Non-pigmented ciliary epithelial cell (primary cell): ENCODE results near the gene DSC2.
"Not testable (repeated sequence)": the region's sequence is repeated elsewhere in the genome, so short reads cannot be mapped to it uniquely, and the experiment has no call there.

Experiments used
- DNase-seq: peaks from one replicate; pipeline ENCODE4 v3.0.0-alpha.2; 2010; ENCODE audit warnings: low read depth

DSC2 gene

DNA sequence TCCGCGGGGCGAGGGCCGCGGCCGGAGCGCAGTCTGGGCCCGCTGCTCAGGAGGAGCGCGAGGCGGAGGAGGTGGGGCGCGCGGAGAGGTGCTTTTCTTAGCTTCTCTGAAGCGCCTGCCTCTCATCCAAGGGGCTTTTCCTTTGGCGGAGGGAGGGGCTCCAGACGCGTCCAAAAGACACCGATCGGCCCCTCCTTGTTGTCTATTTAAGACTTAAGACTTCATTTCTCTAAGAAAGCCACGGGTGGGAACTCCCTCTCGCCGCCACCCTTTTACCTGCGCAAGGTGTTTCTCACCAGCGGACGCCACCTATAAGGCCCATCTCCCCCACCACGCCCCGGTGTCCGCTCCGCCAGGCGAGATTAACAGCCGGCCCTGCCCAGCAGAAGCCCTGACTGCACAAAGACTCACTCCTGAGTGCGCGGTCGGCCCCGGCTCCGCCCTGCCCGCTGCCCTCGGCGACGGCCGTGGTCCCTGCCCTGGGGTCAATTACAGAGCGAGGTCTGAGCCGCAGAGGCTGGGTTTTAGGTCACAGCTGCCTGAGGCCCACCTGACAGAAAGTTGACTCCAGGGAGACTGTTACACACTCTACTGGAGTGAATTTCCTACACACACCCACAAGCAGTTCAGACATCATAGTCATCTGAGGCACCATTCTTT is at the start of gene DSC2:
Gene DSC2, minus strand, starts transcription at position 397 of the 660 bp plus-strand sequence. CDS start 450 bp downstream, outside the sequence.
- DNase-seq: no peak

DNA sequence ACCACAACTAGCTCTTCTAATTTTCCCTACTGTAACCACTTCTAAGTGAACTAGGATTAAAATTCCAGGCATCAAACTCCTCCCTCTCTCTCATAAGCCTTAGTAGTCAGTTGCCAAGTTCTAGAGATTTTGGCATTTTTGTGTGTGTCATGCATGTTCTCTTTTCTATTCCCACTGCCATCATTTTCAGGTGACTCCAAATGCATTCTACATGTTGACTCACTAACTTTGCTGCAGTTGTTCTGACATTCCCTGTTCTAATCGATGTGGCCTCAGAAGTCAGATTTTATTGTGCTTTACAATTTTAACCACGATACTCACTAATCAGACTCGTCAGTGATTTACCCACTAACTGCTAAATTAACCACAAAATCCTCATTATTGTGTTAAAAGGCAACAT is 47.1 kb upstream of the DSC2 start:
- DNase-seq: no peak

DNA sequence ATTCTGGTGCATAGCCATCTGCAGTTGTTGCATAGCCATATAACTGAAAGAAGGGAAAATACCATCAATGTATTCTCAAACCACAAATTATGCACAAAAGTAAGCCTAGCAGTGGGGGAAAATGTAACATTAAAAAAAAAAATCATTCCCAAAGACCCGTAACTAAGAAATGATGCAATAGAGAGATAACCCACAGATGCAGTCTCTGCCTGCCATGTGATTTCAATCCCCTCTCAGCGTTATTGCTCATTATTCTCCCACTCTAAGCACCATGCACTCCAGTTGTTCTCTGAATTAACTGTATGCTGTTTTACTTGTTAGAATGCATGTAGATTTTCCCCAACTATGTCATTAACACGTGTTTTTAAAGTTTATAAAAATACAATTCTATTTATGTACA is 46.4 kb upstream of the DSC2 start:
- DNase-seq: no peak

DNA sequence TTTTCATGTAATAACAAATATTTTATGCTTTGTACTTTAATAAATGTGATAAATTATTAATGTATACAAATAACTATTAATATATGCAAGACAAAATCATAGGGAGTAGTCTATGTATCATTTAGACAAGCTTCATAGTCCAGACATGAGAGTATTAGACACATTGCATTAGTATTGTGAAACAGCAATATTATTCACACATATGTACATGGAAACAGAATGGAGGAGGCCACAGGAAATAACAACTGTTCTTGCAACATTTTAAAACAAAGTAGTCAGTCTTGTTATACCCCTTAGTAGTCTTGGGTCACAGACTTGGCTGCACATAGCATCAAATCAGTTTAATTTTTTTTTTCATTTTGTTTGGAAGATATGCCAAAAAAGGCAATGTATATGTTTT is 44.6 kb upstream of the DSC2 start:
- DNase-seq: no peak

DNA sequence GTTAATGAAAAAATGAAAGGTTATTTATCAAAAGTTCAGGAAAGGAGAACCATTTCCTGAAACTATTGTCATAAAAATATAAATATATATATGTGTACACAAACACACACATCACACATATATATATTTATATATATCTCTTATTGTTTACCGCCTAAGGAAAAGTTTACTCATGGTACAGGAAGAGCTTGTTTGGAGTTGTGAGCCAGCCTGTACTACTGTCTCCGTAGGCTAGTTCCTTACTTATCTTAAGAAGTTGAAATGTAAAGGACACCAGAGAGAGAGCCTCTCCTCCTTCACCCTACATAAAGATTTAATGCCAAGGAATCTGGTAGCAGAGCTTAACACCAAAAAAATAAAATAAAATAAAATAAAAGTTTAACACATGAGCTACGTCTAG is 40.8 kb upstream of the DSC2 start:
- no peak for DNase-seq

DNA sequence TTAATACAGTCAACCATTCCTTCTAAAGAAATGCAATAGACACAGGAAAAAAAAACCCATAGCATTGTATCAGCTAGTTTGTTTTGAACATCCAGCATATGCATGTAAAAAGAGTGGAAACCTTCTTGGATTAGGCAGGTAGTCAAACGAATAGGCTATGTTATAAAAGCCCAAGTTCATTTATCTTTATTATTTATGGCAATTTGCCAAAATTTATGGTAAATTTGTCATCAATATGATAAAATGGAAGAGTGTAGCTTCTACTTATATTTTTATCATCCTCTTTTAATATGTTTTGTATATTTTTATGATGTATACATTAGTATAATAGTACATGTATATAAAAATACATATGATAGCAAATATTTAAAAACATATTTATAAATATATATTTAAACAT is 36.5 kb upstream of the DSC2 start:
- no peak for DNase-seq

DNA sequence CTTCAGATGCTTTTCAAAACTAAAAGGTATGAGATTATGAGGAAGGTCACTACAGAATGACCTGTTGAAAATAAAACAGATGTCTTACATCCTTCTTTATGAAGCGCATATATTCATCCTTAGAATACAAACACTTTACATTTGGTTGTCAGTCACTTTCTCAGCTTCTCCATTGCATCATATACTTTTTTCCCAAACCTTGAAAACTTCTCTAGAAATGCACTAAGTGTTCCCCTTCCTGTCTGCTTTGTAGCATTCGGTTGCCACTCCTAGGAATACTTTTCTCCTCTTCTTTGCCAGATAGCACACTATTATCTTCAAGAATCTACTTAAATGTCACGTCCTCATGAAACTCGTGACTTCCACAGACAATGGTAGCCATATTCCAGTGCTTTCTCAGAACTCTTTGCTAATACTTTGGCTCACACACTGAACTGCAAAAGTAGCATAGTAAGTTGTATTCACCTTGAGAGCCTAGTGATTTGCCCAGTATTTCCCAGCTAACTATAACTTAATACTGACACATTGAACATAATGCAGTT is 32.8 kb upstream of the DSC2 start:
- DNase-seq: no peak

DNA sequence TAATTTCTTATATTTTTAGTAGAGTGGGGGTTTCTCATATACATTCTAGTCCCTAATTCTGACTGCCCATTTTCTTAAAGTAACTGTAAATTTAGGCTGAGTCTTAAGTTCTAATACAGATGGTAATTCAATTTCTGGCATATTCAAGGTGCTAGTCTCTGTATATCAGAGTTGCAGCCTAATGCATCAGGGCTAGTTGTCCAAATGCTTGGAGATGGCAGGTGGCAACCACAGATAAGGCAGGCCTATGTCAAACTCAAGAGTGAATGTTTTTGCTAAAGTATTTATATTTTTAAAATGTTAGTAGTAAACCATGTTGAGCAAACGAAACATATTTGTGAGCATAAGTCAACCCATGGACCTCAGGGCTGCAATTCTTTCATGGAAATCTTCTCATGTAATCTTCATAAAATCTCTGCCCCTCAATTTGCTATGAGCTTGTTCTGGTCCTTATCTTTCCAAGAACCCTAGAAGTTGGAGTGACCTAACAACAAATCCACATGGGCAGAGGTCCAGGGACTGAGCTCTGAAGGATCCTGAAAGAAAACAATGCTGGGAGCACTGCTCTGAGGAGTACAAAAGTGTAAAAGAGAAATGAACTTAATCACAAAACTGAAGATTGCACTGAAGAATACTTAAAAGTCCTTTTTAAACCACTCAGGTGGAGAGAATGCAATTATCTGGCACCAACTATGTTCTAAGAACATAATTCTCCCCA is 27.3 kb upstream of the DSC2 start:
- no peak for DNase-seq

DNA sequence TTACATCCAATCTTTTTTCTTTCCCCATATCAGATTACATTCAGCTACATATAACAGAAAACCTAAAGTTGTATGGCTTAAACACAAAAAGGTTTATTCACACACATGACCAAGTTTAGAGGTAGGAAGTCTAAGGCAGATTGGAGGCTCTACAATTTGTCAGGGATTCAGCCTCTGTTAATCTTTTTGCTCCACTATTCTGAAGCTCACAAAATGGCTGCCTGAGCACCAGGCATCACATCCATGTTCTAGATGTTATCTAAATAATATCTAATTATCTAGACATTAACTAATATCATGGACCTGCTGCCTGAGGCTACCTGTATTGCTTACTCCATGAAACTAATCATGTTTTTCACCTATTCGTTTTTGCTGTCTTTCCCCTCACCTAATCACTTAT is 23.7 kb upstream of the DSC2 start:
- DNase-seq: no peak

DNA sequence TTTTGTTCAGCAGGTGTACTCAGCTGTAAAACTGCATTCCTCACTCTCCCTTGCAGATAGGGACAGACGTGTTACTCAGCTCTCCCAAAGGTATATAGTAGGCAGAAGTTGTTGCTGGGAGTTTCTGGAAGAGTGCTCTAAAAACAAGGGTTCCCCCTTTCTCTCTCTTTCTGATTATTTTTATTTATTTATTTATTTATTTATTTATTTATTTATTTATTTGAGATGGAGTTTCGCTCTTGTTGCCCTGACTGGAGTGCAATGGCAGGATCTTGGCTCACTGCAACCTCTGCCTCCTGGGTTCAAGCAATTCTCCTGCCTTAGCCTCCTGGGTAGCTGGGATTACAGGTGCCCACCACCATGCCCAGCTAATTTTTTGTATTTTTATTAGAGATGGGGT is 20.9 kb upstream of the DSC2 start:
- not testable (repeated sequence) for DNase-seq

DNA sequence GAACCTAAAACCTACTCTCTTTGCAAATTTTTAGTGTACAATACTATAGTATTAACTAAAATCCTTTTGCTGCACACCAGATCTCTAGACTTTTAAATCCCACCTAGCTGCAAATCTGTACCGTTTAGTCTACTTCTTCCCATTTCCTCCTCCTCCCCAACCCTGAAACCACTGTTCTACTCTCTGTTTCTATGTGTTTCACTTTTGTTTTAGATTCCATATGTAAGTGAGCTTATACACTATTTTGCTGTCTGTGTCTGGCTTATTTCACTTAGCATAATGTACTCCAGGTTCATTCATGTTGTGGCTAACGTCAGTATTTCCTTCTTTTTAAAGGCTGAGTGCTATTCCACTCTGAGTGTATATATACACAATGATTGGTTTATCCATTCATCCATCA is 18.4 kb upstream of the DSC2 start:
- DNase-seq: no peak

DNA sequence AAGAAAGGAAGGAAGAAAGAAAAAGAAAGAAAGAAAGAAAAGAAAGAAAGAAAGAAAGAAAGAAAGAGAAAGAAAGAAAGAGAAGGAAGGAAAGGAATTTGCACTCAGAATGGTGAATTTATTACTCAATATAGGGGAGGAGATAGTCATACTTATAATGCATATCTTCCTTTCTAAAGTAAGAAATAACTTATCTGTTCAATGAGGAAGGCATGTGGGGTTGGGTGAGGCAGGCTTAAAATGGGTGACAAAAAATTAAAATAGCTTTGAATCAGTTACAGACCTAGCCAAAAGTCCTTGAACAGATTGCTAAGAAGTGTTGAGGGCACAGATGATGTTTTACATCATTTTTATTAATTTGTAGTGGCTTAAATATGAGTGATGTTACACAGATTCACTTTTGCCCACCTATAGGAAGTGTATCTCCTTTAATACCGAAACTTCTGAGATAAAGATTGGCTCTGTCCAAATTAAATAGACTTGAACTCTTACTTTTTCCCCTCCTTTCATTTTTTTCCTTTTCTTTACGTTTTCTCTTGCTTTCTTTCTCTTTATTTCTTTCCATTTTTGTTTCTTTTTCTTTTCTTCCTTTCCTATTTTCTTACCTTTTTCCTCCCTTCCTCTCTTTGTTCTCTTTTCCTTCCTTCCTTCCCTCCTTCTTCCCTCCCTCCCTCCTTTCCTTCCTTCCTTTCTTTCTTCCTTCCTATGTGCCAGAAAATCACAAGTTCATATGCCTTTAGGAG is 14.8 kb upstream of the DSC2 start:
- DNase-seq: no peak

DNA sequence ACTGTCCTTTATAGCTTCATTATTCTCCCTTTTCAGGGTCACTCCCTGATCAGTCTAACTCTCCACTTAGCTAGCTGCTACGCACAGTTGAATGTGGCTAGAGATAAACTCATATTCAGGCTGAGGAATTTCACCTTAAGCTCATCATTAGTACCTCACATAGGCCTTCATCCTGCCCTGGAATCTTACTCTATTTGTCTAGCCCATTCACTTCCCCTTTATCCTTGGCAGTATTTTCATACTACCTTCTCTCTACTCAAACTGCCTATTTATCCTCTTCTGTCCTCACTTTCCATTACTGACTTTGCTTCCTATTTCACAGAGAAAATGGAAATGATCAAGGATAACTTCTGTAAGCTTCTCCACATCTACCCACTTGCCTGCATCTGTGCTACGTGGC is 10.6 kb upstream of the DSC2 start:
- DNase-seq: no peak

DNA sequence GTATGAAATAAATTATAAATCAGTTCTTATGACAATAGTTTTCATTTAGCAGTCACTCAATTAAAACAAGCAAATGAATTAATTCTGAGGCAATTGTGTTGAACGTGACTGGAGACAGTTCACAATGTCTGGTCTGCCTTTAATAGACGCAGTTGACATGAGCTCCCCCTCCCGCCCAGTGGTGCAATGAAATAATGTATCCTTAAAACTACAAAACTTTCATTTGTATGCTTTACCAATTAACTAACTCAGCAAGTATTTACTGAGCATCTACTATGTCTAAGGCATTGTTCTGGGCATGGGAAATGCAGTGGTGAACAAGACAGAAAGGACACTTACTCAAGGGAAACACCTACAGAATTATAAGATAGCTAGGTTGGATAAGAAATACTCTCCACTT is 3.5 kb upstream of the DSC2 start:
- no peak for DNase-seq

DNA sequence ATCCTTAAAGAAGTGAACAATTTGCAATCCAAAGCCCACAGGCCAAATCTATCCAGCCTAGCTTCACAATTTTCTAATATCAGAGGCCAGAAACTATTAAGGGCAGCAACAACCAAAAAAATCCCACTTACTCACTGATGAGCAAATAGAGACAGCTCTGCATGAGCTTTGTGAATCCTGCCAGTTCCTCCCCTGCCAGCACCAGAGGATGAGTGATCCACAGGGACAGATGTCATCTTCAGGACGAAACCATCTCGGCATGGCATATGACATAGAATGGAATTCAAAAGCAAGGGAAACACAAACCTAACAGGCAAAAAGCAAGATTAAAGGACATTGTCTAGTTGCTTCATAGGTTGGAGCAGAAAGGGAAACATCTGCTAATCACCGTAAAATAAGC is 2.2 kb upstream of the DSC2 start:
- no peak for DNase-seq

DNA sequence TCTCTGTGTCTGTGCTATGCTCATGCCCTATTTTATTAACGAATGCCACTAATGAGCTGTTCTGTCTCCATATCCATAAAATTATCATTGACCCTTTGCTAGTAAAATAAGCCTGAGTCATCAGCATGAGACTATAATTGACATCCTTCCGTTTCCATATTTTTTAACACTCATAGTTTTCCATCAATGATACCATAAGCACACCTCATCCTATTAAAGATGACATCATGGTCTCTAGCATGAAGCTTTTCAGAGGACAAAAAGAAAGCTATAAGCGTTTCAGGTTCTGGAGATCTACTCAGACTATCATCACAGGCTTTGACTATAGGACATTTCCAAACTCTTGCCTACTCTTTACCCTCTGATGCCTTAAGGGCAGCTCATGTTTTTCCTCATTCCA is 1.2 kb upstream of the DSC2 start:
- no peak for DNase-seq

DNA sequence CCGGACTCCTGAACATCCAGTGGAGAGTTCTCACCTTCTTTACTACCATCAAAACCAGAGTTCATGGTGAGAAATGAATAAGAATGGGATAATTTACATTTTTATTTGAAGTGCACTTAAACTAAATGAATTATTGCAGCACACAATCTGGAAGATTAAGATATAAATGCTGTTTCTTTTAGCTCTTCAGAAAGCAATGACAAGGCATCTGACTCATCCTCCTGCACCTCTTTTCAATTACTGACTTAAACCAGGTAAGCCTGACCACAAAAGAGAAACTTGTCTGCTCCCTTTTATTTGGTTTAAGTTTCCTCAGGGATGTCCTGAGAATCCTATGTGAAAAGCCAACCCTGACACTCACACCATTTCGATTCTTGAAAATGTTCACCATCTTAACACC is 720 bp upstream of the DSC2 start:
- DNase-seq: no peak

DNA sequence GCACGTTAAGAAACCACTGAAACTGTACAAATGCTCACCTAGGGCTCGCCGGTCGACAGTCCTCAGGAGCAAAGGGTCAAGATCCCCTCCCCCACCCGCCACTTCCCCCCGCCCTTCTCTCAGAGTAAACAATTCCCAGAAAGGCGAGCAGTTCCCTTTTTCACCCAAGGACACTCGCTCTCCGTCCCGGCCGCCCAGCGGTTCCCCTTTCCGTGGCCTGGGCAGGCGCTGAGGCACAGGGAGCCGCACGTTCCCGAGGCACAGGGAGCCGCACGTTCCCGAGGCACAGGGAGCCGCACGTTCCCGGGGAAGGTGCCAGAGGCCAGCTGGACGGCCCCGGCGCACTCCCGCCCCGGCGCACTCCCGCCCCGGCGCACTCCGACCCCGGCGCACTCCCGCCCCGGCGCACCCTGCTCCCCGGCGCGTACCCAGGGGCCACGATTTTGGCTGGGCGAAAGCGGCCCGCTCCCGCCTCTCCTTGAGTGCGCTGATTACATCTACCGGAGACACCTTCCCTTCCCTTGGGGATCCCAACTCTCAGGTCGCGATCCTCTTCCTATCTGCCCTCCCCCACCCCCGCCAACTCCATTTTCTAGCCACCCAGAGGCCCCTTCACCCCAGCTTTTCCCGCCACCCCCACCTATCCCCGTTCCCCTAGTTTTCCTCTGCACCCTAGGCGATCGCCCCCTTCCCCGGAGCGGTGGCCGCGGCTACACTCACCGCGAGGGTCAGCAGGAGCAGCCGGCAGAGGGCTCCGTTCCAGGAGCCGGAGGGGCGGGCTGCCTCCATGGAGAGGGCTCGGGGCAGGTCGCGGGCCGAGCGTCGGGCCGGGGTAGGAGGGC is 817 bp downstream of the DSC2 start:
- DNase-seq: no peak

DNA sequence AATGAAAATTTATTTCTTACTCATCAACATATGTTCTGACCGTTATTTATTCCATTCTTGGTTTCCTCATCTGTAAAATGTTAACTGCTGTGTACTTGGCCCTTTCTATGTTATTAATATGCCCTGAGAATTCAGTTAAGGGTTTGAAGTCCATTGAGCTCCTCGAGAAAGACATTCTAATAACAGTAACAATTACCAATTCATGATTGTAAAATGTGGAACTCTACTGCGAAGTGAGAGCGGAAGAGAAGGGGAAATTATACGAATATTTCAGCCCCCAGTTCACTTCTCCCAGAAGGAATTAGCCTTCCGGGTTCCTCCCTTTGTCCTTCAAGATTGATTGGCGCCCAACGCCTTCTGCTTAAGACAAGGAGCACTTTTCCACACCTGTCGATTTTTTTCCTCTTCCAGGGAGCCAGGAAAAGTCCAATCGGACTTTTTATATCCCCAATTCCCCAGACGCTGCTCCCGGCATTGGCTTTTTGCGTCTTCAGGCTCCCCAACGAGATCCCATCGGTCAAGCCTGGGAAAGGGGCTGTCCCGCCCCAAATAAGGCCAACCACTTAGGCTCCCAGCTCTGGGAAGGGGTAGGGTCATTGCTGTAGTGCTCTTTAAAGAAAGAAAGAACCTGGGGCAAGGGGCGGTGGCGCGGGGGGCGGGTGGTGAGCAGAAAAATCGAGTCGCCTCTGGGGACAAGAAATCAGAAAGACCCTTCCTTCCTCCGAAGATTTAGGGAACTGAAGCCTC is 1.6 kb downstream of the DSC2 start:
- DNase-seq: no peak

DNA sequence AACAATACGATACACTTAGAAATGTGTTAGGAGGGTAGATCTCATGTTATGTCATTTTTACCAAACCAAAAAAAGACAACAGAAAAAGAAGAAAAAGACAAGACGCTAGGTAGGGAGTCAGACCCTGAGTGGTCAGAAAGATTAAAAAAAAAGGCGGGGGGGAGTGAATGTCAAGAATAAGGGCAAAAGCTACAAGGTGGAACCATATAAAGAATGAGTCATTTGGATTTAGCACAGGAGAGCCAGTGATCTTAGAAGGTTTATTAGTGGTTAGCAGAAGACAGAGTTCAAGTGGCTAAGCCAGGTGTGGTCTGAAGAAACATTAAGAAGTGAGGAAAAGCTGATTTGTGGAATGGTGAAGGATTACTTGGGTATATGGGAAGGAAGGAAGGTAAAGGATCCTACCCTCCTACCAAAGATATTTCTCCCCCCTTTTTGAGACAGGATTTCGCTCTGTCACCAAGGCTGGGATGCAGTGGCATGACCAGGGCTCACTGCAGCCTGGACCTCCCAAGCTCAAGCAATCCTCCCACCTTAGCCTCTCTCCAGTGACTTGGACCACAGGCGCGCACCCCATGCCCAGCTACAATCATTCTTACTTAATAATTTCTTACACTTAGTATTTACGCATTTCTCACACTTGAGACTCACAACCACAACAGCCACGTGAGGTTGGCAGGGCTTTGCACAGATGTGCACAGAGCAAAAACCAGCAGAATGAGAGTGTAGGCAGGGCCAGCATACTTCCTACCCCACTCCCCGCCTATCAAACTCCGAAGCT is 2.6 kb downstream of the DSC2 start:
- no peak for DNase-seq

DNA sequence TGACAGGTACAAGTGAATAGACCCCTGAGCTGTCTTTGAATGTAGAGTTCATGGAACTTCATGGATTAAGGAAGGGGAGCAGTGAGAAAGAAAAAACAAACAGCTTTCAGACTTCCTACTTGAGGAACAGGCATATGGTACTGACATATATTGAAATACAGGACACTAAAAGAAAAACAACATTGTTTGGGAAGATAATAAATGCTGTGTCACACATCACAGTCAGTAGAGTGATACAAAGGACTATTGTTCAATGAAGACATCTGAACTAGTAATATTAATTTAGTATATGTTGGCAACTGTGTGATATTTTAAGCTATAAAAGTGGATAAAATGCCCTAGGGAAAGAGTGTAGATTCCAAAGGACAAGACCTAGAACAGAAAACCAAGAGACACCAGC is 3.3 kb downstream of the DSC2 start:
- DNase-seq: no peak
